ENCODE results near the gene TUG1. TPM values are rescaled to one million over a fixed set of nuclear protein-coding genes. Genes with fewer than 3 reads are reported as not detected.
A peak's percentile ranks its signal among the peaks of the same experiment; 100 is the strongest.

The TUG1 gene
- total RNA-seq, 1 experiment from 2014 or later = 70.0 TPM

DNA sequence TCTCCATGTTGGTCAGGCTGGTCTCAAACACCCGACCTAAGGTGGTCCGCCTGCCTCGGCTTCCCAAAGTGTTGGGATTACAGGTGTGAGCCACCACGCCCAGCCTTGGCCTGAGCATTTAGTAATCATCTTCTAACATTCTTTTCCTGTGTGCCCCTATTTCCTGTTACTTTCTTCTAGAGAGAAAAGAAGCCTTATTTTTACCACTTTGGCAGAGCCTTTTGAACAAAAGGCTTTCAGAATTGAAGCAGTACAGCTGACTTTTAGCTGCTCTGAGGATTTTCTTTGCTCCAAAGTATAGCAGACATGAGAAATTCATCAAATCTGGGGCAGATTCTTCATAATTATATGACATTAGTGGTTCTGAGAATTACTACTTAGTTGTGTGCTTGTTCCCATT, 13.9 kb upstream of the TUG1 start:
- Histone ChIP-seq H3K36me3 (ENCODE audit: insufficient read depth, low read length, poor library complexity, severe bottlenecking) (peaks cover 14% of the 10 kb centered on the region), H3K27me3 (replicated peaks; ENCODE audit: insufficient read depth, low read depth, low read length, poor library complexity) (no peaks in the 10 kb centered on the region), H3K9me3 (ENCODE audit: low read depth, low read length, poor library complexity, severe bottlenecking) (no peaks in the 10 kb centered on the region), H3K4me1 (ENCODE audit: insufficient read depth, low read length, poor library complexity, severe bottlenecking) (no peaks in the 10 kb centered on the region), H3K27ac (ENCODE audit: low read depth, low read length, poor library complexity, severe bottlenecking) (no peak overlapping the region), H3K4me3 (ENCODE audit: low read depth, low read length, poor library complexity, severe bottlenecking) (no peak overlapping the region)
- POLR2A ChIA-PET (ENCODE audit: low non-redundant PET) = no interaction called here
- no peak for DNase-seq (ENCODE audit: low spot score)
- intact Hi-C loops (cut with micrococcal nuclease; ENCODE audit: unreplicated experiment) = no loop called here
- CTCF ChIA-PET = no interaction called here
- TF ChIP-seq CTCF (conservative IDR thresholded peaks at IDR 0.05; ENCODE audit: low read depth, low read length) = no peak
- no TSS peak for BruUV-seq (replicated peaks)

DNA sequence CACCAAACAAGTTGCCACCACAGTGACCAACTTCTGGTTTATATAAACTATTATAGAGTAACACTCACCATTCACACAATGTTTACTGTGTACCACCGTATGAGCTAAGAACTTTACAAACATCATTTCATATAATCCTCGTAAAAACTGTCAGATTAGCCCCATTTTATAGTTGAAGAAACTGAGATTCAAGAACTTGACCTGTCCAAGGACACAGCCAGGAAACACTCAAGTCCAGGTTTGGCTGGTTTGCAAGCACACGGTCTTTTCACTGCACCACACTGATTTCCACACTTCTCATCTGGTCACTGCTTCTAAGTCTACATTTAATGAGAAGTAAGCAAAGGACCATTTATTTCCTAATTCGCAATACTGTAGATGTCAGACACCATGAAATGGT, 4.2 kb upstream of the TUG1 start:
- no peak for DNase-seq (ENCODE audit: low spot score)
- Histone ChIP-seq H3K27me3 (replicated peaks; ENCODE audit: insufficient read depth, low read depth, low read length, poor library complexity) (no peaks in the 10 kb centered on the region), H3K27ac (ENCODE audit: low read depth, low read length, poor library complexity, severe bottlenecking) (no peak overlapping the region), H3K4me1 (ENCODE audit: insufficient read depth, low read length, poor library complexity, severe bottlenecking) (no peaks in the 10 kb centered on the region), H3K4me3 (ENCODE audit: low read depth, low read length, poor library complexity, severe bottlenecking) (no peak overlapping the region), H3K9me3 (ENCODE audit: low read depth, low read length, poor library complexity, severe bottlenecking) (peaks cover 19% of the 10 kb centered on the region), H3K36me3 (ENCODE audit: insufficient read depth, low read length, poor library complexity, severe bottlenecking) (peaks cover 10% of the 10 kb centered on the region)
- CTCF ChIA-PET = no interaction called here
- no peak for TF ChIP-seq EZH2 (IDR thresholded peaks at IDR 0.05; ENCODE audit: borderline replicate concordance, low read depth, low read length, poor library complexity, severe bottlenecking)
- no peak for TF ChIP-seq CTCF (conservative IDR thresholded peaks at IDR 0.05; ENCODE audit: low read depth, low read length)
- intact Hi-C loops (cut with micrococcal nuclease; ENCODE audit: unreplicated experiment) = loop anchor here (5.0 kb wide), 1 partner anchor 117 kb away; the partner anchor contains the start of gene SMTN
- POLR2A ChIA-PET (ENCODE audit: low non-redundant PET) = no interaction called here
- no TSS peak for BruUV-seq (replicated peaks)

- Histone ChIP-seq H3K27me3 (replicated peaks; ENCODE audit: insufficient read depth, low read depth, low read length, poor library complexity) (no peaks in the 10 kb centered on the region), H3K36me3 (ENCODE audit: insufficient read depth, low read length, poor library complexity, severe bottlenecking) (peaks cover 39% of the 10 kb centered on the region), H3K4me3 (ENCODE audit: low read depth, low read length, poor library complexity, severe bottlenecking) (peak within 1 kb of the TSS; percentile 81), H3K9me3 (ENCODE audit: low read depth, low read length, poor library complexity, severe bottlenecking) (peaks cover 49% of the 10 kb centered on the region), H3K27ac (ENCODE audit: low read depth, low read length, poor library complexity, severe bottlenecking) (peak within 1 kb of the TSS; percentile 96), H3K4me1 (ENCODE audit: insufficient read depth, low read length, poor library complexity, severe bottlenecking) (no peaks in the 10 kb centered on the region)
- no peak for TF ChIP-seq EZH2 (IDR thresholded peaks at IDR 0.05; ENCODE audit: borderline replicate concordance, low read depth, low read length, poor library complexity, severe bottlenecking)
- no peak for TF ChIP-seq CTCF (conservative IDR thresholded peaks at IDR 0.05; ENCODE audit: low read depth, low read length)
- intact Hi-C loops (cut with micrococcal nuclease; ENCODE audit: unreplicated experiment) = loop anchor here (5.0 kb wide), 1 partner anchor 114 kb away; the partner anchor contains the start of gene SMTN
- BruUV-seq (replicated peaks) = TSS peak; percentile 37
- POLR2A ChIA-PET (ENCODE audit: low non-redundant PET) = interaction anchor here (0.6 to 0.9 kb wide), 4 partner anchors 20 to 1389 kb away, joined by 3 to 6 read pairs (median 4); no protein-coding TSS in a partner anchor
- DNase-seq (ENCODE audit: low spot score) = no peak
- CTCF ChIA-PET = no interaction called here
Observed at GRCh38 chr22:30968015-30968923, 796 bp upstream of the TUG1 start, which contains the start of gene MORC2. TSS of gene MORC2 (minus strand) at chr22:30968774. CDS start at chr22:30967889, 885 bp downstream.

Measured in A673 (cell line).